HCT116 (cell line): ENCODE measurements around the gene ACMSD. TPM values are rescaled to one million over a fixed set of nuclear protein-coding genes. Genes with fewer than 3 reads are reported as not detected.

Experiments
- ATAC-seq: fragments of 200-7000 bp; cut with Tn5 transposase; 2 replicates; pipeline ENCODE4 v1.9.1; 2020; ENCODE audit warnings: mild to moderate bottlenecking, moderate library complexity
- BruUV-seq: library from RNA; stranded (reverse); fragments of 400-500 nt; replicated peaks from 2 replicates; lab custom pipeline; 2021; lab: Mats Ljungman, UMichigan
- CTCF ChIA-PET: fragments of 300-600 bp; sonication (Branson Sonifier 250); formaldehyde crosslinking; loops from one replicate; lab custom pipeline; 2021; ENCODE audit warnings: antibody characterized with exemption; lab: Charles Lee
- POLR2A ChIA-PET: fragments of 300-600, 350-600 bp; sonication (Branson Sonifier 250); formaldehyde crosslinking; loops from one replicate; lab custom pipeline; 2021; ENCODE audit warnings: antibody characterized with exemption; lab: Charles Lee
- RAD21 ChIA-PET, 2 experiments: fragments of 300-600 bp; sonication (Branson Sonifier 250); formaldehyde crosslinking; loops; one replicate each; lab custom pipeline; 2023; ENCODE audit warnings: low total read pairs in 2 of 2; ENCODE audit not compliant: uncharacterized antibody in 2 of 2, unreplicated experiment in 2 of 2, low non-redundant PET in 1 of 2; lab: Charles Lee
- DNase-seq: peaks from one replicate; pipeline ENCODE4 v3.0.0-alpha.2; 2010; ENCODE audit warnings: low read depth, low spot score
- H2AFZ ChIP-seq: fragments of 200-600 bp; shearing (Covaris generic), sonication (generic); 2 replicates; pipeline ENCODE4 v1.6.1; 2017; ENCODE audit warnings: low read depth, mixed run types, mixed read lengths, antibody characterized with exemption, low read length; ENCODE audit not compliant: poor library complexity, severe bottlenecking
- H3K27ac ChIP-seq: 2 replicates; pipeline ENCODE4 v1.5.1; 2012; ENCODE audit warnings: low read depth, low read length
- H3K27me3 ChIP-seq: fragments of 200-600 bp; sonication (generic); 2 replicates; pipeline ENCODE4 v1.6.1; 2016; ENCODE audit warnings: mixed run types, low read length, mixed read lengths; ENCODE audit not compliant: insufficient read depth
- H3K36me3 ChIP-seq, 2 experiments: fragments of 200-500 bp in 1 of 2; fragments of 200-600 bp in 1 of 2; sonication (Bioruptor generic) in 1 of 2; sonication (generic) in 1 of 2; 2 replicates each; pipeline versions ENCODE4 v1.5.1 to v1.6.1; 2014 to 2016; ENCODE audit warnings: low read length in 2 of 2, inconsistent platforms in 1 of 2, mixed read lengths in 1 of 2, mixed run types in 1 of 2; ENCODE audit not compliant: insufficient read depth in 2 of 2, control insufficient read depth in 1 of 2
- H3K4me1 ChIP-seq, 2 experiments: fragments of 200-600 bp in 1 of 2; sonication (generic) in 1 of 2; 2 replicates each; pipeline versions ENCODE4 v1.5.1 to v1.6.1; 2012 to 2017; ENCODE audit warnings: low read length in 2 of 2, inconsistent platforms in 1 of 2, mild to moderate bottlenecking in 1 of 2, mixed read lengths in 1 of 2, mixed run types in 1 of 2, moderate library complexity in 1 of 2; ENCODE audit not compliant: insufficient read depth in 2 of 2, control insufficient read depth in 1 of 2
- H3K4me2 ChIP-seq: fragments of 200-600 bp; sonication (generic); 2 replicates; pipeline ENCODE4 v1.6.1; 2017; ENCODE audit warnings: mixed run types, low read length, mixed read lengths
- H3K4me3 ChIP-seq, 2 experiments: fragments of 200-600 bp in 1 of 2; sonication (generic) in 1 of 2; replicated peaks in 1 of 2; 2 replicates each; pipeline ENCODE4 v1.5.1; 2011 to 2016; ENCODE audit warnings: low read length in 2 of 2, control low read depth in 1 of 2, low read depth in 1 of 2, mild to moderate bottlenecking in 1 of 2, mixed read lengths in 1 of 2, mixed run types in 1 of 2
- H3K79me2 ChIP-seq: fragments of 200-600 bp; sonication (generic); 2 replicates; pipeline ENCODE4 v1.6.1; 2017; ENCODE audit warnings: mild to moderate bottlenecking, mixed run types, low read length, moderate library complexity, mixed read lengths; ENCODE audit not compliant: insufficient read depth
- H3K9ac ChIP-seq: fragments of 200-600 bp; sonication (generic); 2 replicates; pipeline ENCODE4 v1.6.1; 2016; ENCODE audit warnings: low read length, mixed read lengths
- H3K9me2 ChIP-seq: fragments of 200-600 bp; sonication (generic), shearing (Covaris generic); 2 replicates; pipeline ENCODE4 v1.6.1; 2017; ENCODE audit warnings: mixed run types, mild to moderate bottlenecking, moderate library complexity; ENCODE audit not compliant: insufficient read depth
- H3K9me3 ChIP-seq, 2 experiments: fragments of 200-500 bp in 1 of 2; fragments of 200-600 bp in 1 of 2; sonication (Bioruptor generic) in 1 of 2; sonication (generic) in 1 of 2; 2 replicates each; pipeline ENCODE4 v1.6.1; 2014 to 2017; ENCODE audit warnings: low read length in 2 of 2, mixed read lengths in 2 of 2, inconsistent platforms in 1 of 2, low read depth in 1 of 2, mild to moderate bottlenecking in 1 of 2, mixed run types in 1 of 2, moderate library complexity in 1 of 2; ENCODE audit not compliant: control insufficient read depth in 1 of 2, insufficient read depth in 1 of 2
- H4K20me1 ChIP-seq: fragments of 200-600 bp; sonication (generic), shearing (Covaris generic); 2 replicates; pipeline ENCODE4 v1.6.1; 2017; ENCODE audit warnings: mixed run types, mild to moderate bottlenecking, moderate library complexity; ENCODE audit not compliant: insufficient read depth
- CBX3 ChIP-seq: IDR thresholded peaks from 2 replicates; pipeline ENCODE4 v1.6.1; 2012; ENCODE audit warnings: low read depth
- ELF1 ChIP-seq: IDR thresholded peaks from 2 replicates; pipeline ENCODE4 v1.6.1; 2012; ENCODE audit warnings: low read depth, borderline replicate concordance
- EZH2 ChIP-seq: fragments of 200-600 bp; sonication (generic); IDR thresholded peaks from 2 replicates; pipeline ENCODE4 v1.6.1; 2017; ENCODE audit warnings: antibody characterized with exemption, mixed run types
- EZH2phosphoT487 ChIP-seq: fragments of 200-600 bp; IDR thresholded peaks from 2 replicates; pipeline ENCODE4 v1.6.1; 2018; ENCODE audit warnings: antibody characterized with exemption, borderline replicate concordance
- FOSL1 ChIP-seq: IDR thresholded peaks from 2 replicates; pipeline ENCODE4 v1.6.1; 2012; ENCODE audit warnings: low read depth
- JUND ChIP-seq: IDR thresholded peaks from 2 replicates; pipeline ENCODE4 v1.6.1; 2012
- POLR2AphosphoS5 ChIP-seq: IDR thresholded peaks from 2 replicates; pipeline ENCODE4 v1.6.1; 2011; ENCODE audit warnings: mild to moderate bottlenecking, low read depth, low read length, moderate library complexity
- SIN3A ChIP-seq: IDR thresholded peaks from 2 replicates; pipeline ENCODE4 v1.6.1; 2012; ENCODE audit warnings: low read depth
- SP1 ChIP-seq: IDR thresholded peaks from 2 replicates; pipeline ENCODE4 v1.6.1; 2012; ENCODE audit warnings: low read depth
- SRF ChIP-seq: IDR thresholded peaks from 2 replicates; pipeline ENCODE4 v1.6.1; 2012; ENCODE audit warnings: low read depth
- ZFX ChIP-seq: fragments of 450-650 bp; IDR thresholded peaks from 2 replicates; pipeline ENCODE4 v1.6.1; 2017
- ZNF274 ChIP-seq: fragments of 200-500 bp; sonication (Bioruptor generic); IDR thresholded peaks from 2 replicates; pipeline ENCODE4 v1.6.1; 2014; ENCODE audit warnings: mild to moderate bottlenecking, low read depth, low read length, inconsistent platforms
- intact Hi-C: fragments of 100-400 bp; cut with micrococcal nuclease; formaldehyde crosslinking; loops from 2 replicates; pipeline ENCODE4 v1.10.0; 2022
- total RNA-seq: library from RNA; stranded (reverse); gene quantifications from one replicate; pipeline ENCODE4 v1.2.1, GENCODE V29; 2021; ENCODE audit not compliant: unreplicated experiment
- TF ChIP-seq, protein P1 (sequence below): IDR thresholded peaks from 2 replicates; pipeline ENCODE4 v1.6.1; 2012; ENCODE audit warnings: low read depth
- TF ChIP-seq, protein P2 (sequence below): IDR thresholded peaks from 2 replicates; pipeline ENCODE4 v1.6.1; 2012
- TF ChIP-seq, protein P3 (sequence below): IDR thresholded peaks from 2 replicates; pipeline ENCODE4 v1.6.1; 2012
- TF ChIP-seq, protein P4 (sequence below): IDR thresholded peaks from 2 replicates; pipeline ENCODE4 v1.6.1; 2011; ENCODE audit warnings: mild to moderate bottlenecking, low read length, moderate library complexity; ENCODE audit not compliant: insufficient replicate concordance; ENCODE audit errors: extremely low read depth
- TF ChIP-seq, protein P5 (sequence below), 3 experiments: fragments of 200-600 bp in 1 of 3; sonication (generic) in 1 of 3; IDR thresholded peaks in 2 of 3; conservative IDR thresholded peaks in 1 of 3; 2 replicates each; pipeline ENCODE4 v1.5.1; 2012 to 2017; ENCODE audit warnings: low read depth in 2 of 3, low read length in 2 of 3, antibody characterized with exemption in 1 of 3, borderline replicate concordance in 1 of 3, control low read depth in 1 of 3, mild to moderate bottlenecking in 1 of 3, mixed read lengths in 1 of 3, mixed run types in 1 of 3, moderate library complexity in 1 of 3; ENCODE audit not compliant: insufficient read depth in 1 of 3

ACMSD gene
- total RNA-seq, 1 experiment from 2014 or later, result not detected

DNA sequence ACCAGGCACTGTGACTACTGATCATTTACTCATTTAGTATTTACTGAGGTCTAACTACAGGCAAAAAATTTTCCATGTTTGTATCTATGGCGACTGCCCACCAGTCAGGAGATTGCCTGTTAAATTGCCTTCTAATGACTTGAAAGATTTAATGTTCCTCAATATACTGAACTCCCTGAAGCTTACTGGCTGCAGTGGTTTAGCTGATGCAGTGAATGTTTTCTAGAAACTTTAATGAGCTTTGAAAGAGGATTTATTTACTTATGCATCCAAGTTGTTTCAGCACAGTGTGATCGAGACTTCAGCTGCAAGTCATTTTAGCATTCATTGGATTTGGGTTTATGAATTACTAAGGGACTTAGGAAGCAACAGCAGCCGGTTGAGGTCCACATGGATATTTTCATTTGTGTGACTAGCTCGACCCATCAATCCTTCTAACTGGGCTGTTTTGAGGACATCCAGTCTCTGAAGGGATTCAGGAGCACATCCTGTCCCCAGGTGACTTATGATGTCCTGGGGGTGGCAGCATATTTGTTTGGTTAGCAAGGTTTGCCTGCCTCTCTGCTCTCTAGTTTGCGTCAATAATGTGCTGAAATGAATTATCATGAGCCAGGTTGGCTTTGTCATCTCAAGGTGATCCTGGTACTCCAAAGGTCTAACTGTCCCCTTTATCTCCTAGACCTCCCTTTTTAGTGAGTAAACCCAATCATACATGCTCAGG is 26.8 kb downstream of the ACMSD start:
- DNase-seq (no peak), ATAC-seq (no peak)
- H3K27ac ChIP-seq, result no peak overlapping the region
- H3K9ac ChIP-seq, result no peak overlapping the region
- ChIA-PET RAD21 (no interaction called here), CTCF (no interaction called here), POLR2A (no interaction called here)
- no peaks in the 10 kb centered on the region for H3K36me3 ChIP-seq
- no peaks in the 10 kb centered on the region for H3K4me1 ChIP-seq
- H3K4me3 ChIP-seq, result no peak overlapping the region
- no peak for TF ChIP-seq EZH2phosphoT487
- no peak for TF ChIP-seq ELF1
- TF ChIP-seq SIN3A, result no peak
- TF ChIP-seq, protein P1, sequence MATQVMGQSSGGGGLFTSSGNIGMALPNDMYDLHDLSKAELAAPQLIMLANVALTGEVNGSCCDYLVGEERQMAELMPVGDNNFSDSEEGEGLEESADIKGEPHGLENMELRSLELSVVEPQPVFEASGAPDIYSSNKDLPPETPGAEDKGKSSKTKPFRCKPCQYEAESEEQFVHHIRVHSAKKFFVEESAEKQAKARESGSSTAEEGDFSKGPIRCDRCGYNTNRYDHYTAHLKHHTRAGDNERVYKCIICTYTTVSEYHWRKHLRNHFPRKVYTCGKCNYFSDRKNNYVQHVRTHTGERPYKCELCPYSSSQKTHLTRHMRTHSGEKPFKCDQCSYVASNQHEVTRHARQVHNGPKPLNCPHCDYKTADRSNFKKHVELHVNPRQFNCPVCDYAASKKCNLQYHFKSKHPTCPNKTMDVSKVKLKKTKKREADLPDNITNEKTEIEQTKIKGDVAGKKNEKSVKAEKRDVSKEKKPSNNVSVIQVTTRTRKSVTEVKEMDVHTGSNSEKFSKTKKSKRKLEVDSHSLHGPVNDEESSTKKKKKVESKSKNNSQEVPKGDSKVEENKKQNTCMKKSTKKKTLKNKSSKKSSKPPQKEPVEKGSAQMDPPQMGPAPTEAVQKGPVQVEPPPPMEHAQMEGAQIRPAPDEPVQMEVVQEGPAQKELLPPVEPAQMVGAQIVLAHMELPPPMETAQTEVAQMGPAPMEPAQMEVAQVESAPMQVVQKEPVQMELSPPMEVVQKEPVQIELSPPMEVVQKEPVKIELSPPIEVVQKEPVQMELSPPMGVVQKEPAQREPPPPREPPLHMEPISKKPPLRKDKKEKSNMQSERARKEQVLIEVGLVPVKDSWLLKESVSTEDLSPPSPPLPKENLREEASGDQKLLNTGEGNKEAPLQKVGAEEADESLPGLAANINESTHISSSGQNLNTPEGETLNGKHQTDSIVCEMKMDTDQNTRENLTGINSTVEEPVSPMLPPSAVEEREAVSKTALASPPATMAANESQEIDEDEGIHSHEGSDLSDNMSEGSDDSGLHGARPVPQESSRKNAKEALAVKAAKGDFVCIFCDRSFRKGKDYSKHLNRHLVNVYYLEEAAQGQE, result no peak
- no peak for TF ChIP-seq CBX3
- TF ChIP-seq, protein P2, sequence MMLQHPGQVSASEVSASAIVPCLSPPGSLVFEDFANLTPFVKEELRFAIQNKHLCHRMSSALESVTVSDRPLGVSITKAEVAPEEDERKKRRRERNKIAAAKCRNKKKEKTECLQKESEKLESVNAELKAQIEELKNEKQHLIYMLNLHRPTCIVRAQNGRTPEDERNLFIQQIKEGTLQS, result no peak
- no peak for TF ChIP-seq SP1
- TF ChIP-seq JUND, result no peak
- TF ChIP-seq, protein P3, sequence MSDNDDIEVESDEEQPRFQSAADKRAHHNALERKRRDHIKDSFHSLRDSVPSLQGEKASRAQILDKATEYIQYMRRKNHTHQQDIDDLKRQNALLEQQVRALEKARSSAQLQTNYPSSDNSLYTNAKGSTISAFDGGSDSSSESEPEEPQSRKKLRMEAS, result no peak
- TF ChIP-seq POLR2AphosphoS5, result no peak
- no peak for TF ChIP-seq ZFX
- TF ChIP-seq, protein P4, sequence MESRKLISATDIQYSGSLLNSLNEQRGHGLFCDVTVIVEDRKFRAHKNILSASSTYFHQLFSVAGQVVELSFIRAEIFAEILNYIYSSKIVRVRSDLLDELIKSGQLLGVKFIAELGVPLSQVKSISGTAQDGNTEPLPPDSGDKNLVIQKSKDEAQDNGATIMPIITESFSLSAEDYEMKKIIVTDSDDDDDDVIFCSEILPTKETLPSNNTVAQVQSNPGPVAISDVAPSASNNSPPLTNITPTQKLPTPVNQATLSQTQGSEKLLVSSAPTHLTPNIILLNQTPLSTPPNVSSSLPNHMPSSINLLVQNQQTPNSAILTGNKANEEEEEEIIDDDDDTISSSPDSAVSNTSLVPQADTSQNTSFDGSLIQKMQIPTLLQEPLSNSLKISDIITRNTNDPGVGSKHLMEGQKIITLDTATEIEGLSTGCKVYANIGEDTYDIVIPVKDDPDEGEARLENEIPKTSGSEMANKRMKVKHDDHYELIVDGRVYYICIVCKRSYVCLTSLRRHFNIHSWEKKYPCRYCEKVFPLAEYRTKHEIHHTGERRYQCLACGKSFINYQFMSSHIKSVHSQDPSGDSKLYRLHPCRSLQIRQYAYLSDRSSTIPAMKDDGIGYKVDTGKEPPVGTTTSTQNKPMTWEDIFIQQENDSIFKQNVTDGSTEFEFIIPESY, result no peak
- TF ChIP-seq, protein P5, sequence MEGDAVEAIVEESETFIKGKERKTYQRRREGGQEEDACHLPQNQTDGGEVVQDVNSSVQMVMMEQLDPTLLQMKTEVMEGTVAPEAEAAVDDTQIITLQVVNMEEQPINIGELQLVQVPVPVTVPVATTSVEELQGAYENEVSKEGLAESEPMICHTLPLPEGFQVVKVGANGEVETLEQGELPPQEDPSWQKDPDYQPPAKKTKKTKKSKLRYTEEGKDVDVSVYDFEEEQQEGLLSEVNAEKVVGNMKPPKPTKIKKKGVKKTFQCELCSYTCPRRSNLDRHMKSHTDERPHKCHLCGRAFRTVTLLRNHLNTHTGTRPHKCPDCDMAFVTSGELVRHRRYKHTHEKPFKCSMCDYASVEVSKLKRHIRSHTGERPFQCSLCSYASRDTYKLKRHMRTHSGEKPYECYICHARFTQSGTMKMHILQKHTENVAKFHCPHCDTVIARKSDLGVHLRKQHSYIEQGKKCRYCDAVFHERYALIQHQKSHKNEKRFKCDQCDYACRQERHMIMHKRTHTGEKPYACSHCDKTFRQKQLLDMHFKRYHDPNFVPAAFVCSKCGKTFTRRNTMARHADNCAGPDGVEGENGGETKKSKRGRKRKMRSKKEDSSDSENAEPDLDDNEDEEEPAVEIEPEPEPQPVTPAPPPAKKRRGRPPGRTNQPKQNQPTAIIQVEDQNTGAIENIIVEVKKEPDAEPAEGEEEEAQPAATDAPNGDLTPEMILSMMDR (IDR thresholded peaks at IDR 0.05 in 2 of 3, conservative IDR thresholded peaks at IDR 0.05 in 1 of 3; ENCODE audit: borderline replicate concordance in 1 of 3, insufficient read depth in 1 of 3, low read depth in 2 of 3, low read length in 2 of 3), result no peak
- no peak for TF ChIP-seq SRF
- no peak for TF ChIP-seq EZH2
- no peak for TF ChIP-seq FOSL1
- TF ChIP-seq ZNF274, result no peak
- BruUV-seq, result no TSS peak
- no peaks in the 10 kb centered on the region for H3K9me2 ChIP-seq
- no peaks in the 10 kb centered on the region for H3K27me3 ChIP-seq
- no peaks in the 10 kb centered on the region for H3K79me2 ChIP-seq
- no peaks in the 10 kb centered on the region for H3K9me3 ChIP-seq
- no peak overlapping the region for H3K4me2 ChIP-seq
- H4K20me1 ChIP-seq, result no peaks in the 10 kb centered on the region
- H2AFZ ChIP-seq, result no peak overlapping the region
- intact Hi-C loops, result no loop called here
